Measurements from ENCODE around the gene P2RX2.

P2RX2 gene

DNA sequence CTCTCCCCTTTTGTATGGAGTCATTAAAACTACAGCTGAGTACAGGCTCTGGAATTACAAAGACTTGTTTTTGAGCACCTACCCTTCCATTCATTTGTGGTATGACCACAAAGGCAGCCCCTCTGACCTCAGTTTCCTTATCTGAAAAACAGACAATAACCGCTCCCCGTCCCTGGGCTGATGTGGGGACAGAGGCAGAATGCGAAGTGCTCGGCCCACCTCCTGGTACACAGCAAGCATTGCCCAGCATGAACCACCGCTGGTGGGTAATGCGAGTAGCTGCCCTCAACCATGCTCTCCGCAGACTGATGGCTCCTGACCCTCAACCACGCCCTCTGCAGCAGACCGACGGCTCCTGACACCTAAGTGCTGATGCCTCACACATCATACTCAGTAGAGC, 22.4 kb downstream of the P2RX2 start:
- no peak for DNase-seq

DNA sequence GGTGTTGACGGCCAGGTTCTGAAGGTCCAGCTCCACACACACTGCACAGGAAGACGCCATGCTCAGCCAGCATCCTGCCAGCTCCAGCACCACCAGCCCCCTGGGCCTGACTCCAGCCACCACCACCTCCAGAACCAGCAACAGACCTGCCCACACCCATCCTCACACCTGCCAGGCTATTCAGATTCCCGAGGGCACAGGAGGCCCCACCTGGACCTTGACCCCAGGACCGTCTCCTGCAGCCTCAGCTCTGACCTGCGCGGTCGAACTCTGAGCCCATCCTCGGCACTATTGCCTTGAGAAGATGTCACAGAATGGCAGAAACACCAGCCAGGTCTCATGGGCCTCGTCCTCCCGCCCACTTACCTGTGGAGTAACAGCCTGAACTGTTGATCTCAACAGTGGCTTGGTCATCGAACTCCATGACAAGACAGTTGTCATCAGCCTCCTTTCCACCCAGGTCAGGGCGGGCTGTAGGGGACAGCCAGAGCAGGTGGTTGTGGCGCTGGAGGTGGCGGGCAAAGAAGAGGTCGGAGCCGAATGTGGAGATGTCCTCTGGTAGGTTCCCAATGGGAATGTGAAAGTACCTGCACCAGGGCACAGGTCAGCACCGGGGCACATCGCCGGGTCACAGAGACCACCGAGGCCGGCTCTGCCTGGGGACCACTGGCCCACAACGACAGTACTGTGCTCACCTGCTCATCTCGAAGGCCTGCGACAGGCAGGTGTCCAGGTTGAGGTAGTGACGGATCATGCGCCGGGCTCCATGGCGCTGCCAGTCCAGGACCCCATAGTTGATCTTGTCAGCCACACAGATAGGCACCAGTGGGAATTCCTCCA, 23.5 kb downstream of the P2RX2 start:
- DNase-seq = no peak

DNA sequence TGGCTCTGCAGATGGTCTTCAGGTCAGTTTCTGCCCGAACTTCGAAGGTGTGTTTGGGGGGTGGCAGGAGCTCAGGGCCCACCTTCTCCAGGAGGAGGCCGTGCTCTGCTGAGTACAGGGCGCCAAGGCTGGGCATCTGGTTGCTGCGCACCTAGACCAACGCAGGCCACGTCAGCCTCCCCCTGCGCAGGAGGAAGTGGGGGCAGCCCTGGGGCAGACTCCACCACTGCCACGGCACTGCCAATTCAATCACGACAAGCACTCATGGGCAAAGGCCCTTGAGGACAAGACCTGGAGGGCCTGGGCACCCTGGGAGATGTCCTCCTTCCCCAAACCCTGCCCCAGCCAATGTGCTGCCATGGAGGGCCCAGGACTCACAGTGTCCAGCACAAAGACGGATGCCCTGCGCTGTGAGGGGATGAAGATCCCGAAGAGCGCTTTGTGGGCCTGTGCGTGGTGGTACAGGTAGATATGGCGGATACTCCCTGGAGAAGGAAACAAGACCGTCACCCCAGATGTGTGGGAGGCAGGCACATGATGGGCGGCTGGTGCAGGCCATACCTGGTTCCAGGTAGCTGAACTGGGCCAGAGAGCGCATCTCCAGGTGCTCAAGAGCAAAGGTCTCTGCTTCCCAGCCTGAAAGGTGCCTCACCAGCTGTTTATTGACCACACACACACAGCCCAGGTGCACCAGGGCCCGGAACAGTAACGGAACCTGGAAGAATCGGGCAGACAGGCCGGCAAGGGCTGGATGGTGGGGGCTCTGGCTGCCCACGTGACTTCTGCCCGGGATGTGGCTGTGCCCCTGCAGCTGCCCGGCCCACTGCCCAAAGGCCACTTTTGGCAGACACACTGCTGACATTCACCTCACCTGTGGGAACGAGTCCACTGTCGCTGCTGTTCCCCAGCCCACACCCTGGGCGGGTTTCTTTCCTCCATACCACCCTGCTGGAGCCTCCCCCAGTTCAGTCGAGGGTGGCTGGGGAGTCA, 24.6 kb downstream of the P2RX2 start:
- DNase-seq = no peak

DNA sequence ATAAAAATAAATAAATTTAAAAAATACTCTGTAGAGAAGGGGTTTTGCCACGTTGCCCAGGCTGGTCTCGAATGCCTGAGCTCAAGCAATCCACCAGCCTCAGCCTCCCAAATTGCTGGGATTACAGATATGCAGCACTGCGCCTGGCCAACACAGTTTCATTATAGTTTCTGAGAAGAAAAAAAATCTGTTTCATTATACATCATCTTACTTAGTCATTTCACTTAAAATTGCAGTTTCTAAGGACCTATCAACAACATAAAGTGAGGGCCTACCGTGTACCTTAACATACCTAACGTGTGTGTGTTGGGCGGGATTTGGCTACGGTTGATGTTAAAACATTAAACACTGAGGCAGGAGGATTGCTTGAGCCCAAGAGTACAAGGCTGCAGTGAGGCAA, 28.3 kb downstream of the P2RX2 start:
- no peak for DNase-seq

DNA sequence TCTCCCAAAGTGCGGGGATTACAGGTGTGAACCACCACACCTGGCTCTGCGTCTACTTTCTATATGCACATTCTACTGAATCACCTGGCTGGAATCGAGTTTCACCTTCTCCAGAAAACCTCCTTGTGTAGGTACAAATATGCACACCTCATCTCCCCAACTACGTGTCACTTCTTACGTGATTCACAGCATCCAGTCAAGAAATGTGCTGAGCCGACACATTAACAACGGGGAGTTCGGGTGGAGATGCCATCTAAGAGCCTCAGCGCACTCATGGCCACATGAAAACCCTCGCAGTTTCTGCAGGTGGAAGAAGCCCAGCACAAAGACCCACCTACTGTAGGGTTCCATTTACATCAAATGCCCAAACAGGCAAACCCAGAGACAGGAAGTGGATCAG, 29.3 kb downstream of the P2RX2 start:
- DNase-seq = no peak

DNA sequence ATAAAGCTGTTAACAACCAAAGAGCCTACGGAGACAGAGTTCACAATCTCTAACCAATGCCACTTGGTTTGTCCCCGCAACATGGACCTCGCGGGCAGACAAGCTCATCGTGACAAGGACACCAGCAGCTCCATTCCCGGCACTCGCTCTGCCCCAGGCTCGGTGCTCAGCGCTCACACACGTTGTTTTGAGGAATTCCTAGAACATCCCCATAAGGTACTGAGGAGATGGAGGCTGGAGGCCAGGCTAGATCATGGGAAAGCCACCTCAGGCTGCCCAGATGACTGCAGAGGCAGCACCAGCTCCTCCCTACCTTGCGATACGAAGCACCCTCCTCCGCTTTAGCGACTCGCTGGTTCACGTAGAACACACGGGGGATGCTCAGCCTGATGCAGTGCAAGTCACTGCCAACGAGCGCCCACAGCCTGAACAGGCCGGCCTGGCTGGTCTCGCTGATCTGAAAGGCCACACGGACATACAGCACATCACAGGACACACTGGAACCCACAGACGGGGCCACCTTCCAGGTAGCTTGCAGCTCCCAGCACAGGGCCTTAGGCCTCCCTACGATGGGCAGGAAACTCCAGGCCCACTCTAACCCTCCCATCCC, 30.1 kb downstream of the P2RX2 start:
- no peak for DNase-seq

DNA sequence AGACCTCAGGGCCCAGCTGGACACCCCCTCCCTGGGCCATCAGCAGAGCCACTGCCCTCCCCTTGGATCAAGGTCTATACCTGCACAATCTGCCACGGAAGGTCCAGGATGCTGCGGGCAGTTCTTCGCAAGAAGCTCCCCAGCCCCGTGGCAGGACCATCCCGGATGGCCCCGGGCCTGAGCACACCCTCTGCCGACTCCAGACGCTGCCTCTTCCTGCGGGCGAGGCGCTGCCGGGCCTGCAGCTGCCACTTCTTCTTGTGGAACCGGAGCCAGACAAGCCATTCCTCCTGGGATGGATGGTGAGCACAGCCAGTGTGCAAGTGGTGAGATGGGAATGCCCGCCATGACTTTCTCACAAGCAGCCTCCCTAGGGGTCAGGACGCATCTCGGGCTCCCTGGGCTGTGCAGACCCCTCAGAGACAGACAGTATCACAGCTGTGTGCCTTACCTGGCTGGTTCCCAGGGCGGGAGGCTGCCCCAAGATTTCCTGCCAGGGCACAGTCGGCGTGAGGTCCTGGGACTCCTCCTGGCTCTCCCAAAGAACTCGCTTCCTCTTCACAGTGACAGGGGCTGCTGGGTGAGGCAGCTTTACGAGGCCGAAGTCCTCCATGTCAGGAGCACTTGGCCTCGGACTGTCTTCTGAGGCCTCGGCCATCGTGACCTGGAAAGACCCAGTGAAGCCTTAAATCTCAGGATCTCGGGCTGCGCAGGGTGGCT, 30.8 kb downstream of the P2RX2 start:
- DNase-seq = no peak

DNA sequence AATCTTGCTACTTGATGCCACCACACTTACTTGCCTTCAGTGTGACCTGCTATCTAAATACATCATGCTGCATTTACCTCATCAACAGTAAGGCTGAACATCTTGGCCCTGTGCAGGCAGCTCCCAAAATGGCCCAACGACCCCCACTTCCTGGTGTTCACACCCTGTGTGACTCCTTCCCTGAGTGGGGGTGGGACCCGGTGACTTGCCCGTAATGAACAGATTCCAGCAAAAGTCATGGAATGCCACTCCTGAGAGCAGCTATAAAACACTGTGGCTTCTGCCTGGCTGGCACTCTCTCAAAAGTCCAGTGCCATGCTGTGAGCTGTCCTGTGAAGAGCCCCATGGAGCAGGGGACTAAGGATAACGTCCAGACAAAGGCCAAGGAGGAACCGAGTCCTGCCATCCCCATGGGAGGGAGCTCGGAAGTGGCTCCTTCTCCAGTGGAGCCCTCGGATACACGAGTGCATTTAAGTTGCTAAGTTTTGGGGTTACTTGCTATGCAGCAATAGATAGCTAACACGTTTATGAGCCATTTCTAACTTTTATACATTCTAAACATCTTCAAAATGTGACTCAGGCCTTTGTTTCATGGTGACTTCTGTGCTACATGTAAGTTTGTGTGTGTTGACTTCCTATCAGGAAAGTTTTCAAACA, 33.0 kb downstream of the P2RX2 start:
- DNase-seq = no peak

DNA sequence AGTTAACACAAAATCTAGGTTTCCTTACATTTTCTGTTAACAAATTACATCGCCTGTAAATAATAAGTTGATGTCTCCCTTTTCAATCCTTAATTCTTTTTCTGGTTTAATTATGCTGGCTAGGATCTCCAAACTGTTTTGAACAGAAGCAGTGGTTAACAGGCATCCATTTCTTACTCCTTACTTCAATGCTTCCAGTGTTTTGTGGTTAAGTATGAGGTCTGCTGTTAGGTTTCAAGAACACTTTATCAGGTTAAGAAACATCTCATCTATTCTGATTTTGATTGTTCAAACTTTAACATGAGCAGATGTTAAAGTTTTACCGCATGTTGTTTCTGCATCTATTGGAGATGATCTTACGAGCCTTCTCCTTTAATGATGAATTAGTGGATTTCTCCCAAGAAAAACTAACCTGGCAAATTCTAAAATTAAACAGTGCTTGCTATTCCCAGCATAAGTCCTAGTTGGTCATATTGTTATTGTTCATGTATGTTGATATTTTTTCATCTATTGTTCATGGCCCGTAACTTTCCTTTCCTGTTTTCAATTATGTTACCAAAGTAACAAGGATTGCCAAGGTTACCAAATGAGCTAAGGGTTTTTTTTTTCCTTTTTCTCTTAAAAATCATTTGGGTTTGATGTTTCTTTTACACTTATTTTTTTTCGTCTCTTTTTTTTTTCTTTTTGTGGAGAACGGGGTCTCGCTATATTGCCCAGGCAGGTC, 35.2 kb downstream of the P2RX2 start:
- no peak for DNase-seq

DNA sequence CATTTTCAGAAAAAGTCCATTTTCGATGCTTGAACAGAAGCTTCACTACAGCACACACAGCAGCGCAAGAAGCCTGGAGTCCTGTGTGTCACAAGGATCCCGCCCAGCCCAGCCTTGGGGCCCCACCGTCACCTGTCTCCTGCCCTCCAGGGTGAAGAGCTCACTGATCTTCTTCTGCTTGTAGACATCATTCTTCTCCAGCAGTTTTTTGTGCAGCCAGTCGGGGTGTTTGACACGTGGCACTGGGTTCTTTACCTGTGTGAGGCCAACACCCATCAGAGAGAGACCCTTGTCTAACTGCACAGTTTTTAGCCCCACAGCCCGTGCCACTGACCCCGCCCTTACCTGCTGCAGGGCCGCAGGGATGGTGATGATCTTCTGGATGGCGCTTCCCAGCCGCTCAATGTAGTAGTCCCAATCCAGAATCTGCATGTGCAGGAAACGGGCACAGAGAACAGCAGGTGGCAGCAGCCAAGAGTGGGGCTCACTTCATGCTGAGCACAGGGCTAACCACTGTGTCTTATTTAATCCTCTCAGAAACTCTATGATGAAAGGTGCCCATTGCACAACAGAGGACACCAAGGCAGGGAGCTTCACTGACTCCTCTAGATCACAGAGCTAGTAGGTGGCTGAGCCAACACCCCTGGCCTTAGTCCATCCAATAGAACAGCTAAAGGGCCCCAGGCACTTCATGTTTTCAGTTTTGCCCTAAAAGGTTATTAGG, 38.6 kb downstream of the P2RX2 start:
- no peak for DNase-seq

DNA sequence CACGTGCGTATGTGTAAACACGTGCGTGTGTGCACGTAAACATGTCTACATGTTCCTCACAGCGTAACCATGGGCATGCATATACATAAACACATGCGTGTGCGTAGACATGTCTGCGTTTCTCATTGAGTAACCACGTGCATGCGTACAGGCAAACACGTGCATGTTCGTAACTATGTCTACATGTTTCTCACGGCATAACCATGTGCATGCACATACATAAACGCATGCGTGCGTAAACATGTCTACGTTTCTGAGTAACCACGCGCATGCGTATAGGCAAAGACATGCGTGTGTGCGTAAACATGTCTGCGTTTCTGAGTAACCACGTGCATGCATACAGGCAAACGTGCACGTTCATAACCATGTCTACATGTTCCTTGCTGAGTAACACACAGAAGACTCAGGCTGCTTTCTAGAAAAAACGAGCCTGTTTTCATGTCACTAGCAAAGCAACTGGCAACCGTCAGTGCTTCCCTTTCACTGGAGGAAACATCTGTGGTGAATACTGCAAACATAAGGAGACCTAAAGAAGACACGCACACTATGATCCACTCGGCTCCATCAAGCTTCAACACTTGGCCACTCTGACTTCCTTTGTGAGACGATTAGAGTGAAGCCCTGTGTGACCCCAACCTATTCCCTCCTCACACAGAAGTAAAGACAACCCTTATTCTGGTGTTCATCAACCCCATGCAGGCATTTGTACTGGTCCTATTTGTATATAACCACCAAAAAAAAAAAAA, 39.7 kb downstream of the P2RX2 start:
- DNase-seq = no peak

DNA sequence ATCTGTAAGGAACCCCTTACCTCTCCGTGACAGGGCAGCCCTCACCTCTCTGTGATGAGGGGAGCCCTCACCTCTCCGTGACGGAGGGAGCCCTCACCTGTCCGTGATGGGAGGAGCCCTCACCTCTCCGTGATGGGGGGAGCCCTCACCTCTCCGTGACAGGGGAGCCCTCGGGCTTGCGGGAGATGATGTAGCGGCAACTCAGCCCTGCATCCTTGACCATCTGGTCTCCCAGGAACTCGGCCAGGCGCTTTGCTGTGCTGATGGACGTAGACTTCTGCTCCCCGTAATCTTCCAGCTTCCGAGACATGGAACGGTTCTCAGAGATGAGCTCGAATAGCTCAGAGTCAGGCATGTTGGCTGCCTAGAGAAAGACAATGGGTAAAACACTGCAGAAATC, 40.6 kb downstream of the P2RX2 start:
- DNase-seq = no peak

DNA sequence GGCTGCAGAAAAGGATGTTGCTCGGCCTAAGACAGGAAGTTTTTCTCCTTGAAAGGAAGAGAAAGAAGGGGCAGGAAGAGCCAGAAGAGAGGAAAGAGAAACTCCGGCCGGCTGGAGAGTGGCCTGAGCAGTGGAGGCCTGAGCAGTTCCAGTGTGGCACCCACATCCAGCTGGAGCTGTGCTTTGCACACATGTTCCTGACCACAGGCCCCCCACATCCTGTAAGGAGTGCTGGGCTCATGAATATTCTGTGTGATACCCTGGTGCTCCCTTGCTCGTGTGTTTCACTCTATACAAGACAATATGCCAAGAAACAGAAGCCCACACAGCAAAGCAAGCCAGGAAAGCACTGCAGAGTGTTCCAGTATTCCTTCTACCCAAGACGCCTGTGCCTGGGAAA, 41.5 kb downstream of the P2RX2 start:
- DNase-seq = no peak

DNA sequence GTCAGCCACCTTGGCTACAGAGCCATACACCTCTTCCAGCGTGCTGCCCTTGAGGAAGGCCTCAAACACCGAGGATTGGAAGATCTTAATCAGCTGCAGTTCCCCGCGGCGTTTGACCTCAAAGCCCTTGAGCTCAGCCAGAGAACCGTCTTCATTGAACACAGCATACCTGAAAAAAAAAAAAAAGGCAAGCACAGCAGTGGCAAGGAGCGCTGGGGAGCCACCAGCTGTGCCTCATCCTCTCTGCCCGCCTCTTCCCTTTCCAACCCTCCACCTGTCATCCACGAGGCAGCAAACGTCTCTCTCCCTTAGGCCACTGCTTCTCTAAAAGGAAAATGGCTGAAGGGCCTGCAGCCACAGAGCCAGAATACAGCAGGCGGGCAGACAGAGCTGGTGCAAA, 42.4 kb downstream of the P2RX2 start:
- DNase-seq = no peak

DNA sequence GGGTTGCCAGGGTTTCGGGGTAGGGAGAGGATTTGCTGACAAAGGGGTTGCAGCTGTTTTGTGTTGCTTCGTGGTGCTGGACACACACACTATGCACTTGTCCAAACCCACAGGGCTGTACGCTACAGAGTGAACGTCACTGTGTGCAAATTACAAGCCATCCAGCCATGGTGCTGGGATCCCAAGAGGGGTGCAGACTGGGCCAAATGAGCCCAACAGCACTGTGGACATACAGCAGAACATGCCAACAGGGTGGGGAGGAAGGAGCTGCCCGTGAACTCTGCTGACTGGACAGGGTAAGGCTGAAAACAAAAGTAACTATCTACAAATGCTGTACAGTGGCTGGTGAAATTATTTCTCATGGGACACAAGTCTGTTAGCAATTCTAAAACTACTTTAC, 43.4 kb downstream of the P2RX2 start:
- DNase-seq = no peak

DNA sequence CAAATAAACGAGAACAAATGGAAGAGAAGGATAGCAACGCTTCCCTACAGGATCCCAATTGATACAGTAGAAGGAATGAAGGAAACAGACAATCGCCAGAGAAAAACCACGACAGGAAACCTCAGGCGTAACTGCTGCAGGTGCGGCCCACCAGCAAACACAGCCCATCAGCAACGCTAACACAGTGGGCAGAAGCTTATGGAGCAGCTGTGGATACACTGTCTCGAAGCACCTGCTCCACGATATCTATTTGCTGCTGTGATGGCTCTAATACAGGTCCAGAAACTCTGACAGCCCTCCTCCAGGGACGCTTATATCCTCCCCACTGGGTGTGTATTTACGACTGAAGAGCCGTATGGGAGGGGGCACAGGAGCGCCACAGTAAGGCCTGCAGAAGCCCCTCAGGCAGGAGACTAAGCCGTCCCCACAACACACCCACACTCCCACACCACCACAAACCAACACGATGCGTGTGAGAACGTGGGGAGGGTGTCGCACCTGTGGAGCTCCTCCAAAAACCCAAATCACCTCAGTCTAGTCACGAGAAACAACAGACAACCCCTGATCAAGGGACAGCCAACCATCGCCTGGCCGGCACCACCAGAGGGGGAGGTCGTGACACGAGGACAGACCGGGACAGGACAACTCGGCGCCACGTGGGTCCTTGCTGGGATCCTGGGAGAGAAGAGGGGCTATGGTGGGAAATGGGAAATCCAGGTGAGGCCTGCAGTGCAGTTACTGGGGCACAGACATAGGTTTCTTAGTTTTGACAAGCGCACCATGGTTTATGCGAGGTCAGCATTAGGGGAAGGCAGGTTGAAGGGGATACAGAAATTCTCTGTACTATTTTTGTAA, 44.6 kb downstream of the P2RX2 start:
- no peak for DNase-seq

DNA sequence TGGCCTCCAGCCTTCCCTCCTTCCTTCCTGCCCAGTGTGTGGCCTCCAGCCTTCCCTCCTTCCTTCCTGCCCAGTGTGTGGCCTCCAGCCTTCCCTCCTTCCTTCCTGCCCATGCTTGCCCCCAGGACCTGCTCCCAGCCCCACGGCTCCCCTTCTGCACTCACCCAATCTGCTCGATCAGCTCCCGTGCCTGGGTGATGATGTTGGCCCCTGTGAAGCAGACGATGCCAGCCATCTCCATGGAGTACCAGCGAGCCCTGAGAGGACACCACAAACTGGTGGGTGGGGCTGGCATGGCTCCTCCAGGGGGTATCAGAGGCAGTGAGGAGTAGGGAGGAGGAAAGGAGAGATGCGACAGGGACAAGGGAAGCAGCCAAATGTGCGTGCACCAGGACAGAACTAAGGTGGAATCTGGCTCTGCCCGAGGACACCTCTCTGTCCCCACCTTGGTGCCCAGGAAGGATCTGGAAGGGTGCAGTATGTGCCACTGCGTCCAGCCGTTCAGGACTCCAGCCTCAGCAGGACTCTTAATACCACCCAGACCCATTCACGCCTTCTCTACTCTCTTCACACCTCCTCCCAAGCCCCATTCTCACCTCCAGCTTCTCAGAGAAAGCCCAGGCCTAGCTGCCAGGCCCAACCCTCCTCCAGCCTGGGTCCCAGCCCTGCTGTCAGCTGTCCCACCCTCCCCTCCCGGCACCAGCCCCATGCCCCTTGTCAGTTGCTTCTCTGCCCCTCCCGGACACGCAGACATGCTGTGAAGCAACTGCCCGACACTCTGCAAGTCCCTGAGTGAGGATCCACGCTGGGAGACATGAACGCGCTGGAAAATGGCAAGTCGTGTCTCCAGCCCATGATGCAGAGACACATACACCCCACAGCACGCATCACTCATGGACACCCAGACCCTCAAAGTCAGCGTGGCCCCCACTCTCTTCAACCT, 45.9 kb downstream of the P2RX2 start:
- no peak for DNase-seq

DNA sequence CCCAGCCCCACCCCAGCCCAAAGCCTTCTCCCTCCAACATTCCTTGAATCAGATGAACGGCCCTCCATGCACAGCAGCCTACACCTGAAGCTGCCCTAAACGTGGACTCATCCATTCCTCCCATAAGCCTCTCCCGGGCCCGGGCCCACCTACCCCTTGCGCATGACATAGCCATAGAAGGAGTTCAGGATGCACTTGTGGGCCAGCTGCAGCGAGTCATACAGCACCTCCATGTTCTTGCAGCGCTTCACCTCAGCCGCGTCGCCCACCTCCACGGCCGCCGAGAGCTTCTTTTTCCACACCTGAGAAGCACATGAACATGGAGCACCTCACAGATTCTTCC, 46.5 kb downstream of the P2RX2 start:
- DNase-seq = no peak
